ENCODE data around the gene RCSD1.

The RCSD1 gene

GRCh38 chr1:167643441-167643840 lies 13.4 kb downstream of the RCSD1 start:
- DNase-seq, result no peak

DNA sequence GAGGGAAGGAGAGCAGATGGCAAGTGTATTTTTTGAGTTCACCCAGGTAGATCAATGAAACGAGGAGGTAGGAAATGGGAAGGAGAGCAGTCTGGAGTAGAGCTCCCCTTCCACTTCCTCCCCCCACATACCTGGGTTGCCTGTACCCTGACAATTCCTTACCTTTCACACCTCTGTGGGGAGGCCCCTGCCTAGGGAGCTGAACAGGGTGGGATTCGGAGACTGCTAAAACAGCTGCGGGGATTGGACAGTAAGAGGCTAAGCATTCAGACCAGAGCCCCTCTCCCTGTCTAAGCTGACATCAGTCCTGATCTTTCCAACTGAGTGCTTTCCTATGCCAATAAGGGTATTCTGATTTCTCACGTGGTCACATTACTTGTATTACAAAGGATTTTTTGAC lies 14.5 kb downstream of the RCSD1 start:
- no peak for DNase-seq

DNA sequence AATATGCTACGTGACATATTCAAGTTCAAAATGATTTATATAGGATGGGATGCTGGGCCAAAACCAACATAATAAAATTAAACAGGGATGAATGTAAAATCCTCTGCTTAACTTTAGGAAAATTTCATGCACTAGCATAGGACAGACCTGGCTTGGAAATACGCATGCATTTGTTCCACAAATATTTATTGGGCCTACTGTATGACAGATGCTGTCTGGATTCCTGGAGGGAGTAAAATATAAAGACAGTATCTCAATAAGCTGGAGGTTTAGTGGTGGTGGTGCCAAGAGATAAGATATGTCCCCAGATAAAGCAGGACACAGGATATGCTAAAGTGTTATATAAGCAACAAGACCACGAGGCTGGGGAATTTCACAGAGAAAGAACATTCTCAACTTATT lies 15.1 kb downstream of the RCSD1 start:
- DNase-seq, result no peak

DNA sequence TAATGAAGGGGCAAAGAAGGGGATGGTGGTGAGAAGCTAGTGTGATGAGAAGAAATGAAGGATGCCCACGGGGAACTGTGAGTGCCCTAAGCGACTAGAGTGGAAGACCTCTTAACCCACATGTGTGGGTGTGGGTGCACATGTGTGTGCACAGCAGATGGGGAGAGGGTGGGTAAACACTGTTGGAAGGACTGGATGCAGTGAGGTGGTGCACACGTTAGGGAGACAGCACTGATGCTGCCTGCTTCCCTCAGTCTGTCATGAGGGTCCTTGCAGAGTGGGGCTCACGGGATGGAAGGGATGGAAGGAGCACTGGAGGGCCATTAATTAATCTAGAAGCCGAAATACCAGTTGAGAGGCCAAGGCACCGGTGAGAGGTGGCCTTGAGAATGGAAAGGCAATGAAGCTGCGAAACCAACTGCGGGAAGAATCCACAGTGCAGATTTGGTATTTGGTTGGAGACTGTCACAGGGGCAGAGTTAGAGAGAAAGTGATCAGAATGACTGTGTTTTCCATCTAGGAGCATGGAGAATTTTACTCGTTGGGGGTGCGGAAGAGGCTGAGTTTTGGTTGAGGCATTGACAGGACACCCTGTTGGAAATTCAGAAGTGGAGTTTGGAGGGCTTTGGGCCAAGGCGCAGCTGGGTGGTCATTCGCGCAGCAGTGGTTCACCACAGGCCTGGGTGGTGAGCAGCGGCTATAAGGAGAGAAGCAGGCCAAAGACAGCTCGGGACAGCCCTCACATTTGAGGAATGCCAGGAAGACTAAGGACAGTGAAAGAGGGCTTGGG lies 15.8 kb downstream of the RCSD1 start:
- no peak for DNase-seq

DNA sequence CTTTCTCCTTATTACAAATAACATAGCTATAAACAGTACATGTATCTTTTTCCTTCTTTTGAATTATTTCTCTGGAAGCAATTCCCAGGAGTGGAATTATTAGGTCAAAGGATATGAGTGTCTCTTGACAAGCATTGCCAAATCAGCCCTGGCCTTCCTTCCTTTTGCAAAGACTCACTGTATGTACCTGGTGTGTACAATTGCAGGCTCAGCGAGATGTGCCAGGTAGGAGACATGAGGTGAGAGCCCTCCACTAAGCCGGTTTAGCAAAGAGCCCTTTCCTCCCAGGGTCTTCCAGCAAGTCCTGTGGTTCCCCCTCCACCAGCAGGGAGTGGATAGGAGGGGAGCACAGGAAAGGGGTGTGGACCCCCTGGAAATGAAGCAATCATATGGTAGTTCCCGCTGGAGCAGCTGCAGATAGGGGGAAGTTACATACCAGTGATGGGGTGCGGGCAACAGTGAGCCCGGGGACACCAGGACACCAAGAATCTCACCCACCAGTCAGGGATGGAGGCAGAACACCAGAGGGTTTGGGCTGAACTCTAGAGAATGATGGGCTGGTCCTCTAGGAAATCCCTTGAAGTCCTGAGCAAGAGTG lies 18.3 kb downstream of the RCSD1 start:
- DNase-seq, result no peak

- no peak for DNase-seq
These were observed 19.1 kb downstream of the RCSD1 start for GRCh38 chr1:167648978-167649744.

DNA sequence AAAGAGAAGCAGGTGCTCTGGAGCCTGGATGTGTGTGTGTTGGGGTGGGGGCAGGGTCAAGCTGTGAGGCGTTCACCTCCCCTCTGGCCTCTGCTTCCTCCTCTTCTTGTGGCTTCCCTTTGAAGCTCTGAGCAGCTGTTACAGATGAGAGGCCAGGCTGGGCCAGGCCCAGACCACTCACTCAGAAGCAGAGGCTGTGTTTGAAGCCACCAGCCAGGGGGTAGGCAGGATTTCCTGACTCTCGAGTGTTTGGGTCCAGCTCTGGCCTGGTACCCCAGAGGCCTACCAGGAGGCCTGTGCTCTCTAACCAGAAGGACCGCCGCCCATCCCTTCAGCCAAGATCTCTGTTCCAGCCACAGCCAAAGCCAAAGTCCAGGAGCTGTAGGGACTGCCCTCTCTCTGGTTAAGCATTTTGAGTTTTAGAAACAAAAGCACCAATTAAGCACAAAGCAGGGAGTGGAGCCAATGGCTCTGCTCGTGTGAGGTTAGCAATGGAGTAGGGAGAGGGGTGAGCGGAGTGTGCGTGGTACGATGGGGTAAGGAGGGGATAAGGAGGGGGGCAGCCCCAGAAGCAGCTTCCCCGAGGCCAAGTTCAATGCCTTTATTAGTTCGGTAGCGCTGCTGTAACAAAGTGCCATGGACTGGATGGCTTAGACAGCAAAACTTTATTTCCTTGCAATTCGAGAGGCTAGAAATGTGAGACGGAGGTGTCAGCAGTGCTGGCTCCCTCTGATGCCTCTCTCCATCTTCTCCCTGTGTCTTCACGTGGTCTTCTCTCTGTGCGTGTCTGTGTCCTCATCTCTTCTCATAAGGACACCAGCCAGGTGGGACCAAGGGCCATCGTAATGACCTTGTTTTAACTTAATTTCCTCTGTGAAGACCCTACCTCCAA lies 20.5 kb downstream of the RCSD1 start:
- no peak for DNase-seq

- no peak for DNase-seq
These were observed 21.2 kb downstream of the RCSD1 start for GRCh38 chr1:167651161-167651693.

DNA sequence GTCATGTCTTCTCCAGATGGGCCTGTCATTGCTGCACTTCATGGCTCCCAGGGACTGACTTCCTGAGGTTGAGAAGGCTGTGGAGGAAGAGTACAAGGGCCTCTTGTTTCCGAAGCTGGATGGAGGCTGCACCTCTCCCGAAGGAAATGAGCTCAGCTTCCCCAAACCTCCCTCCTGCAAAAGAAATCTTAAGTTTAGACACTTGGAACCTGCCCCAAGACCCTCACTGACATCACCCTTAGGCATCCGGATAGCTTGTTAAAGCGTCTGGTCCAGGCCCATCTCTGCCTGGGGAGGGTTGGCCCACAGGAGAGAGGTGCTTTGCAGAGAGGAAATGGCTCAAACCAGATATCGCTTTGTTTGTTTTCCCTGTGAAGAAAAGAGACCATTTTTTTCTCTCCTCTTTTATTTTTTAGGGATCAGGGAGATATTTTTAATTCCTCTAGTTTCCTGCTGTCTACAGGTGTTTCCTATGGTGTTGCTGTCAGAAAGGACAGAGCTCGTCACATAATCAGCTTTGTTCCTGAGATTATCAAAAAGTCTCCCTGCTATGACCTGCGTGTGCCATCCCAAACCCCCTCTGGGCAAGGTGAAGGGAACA lies 25.0 kb downstream of the RCSD1 start:
- DNase-seq, result no peak

DNA sequence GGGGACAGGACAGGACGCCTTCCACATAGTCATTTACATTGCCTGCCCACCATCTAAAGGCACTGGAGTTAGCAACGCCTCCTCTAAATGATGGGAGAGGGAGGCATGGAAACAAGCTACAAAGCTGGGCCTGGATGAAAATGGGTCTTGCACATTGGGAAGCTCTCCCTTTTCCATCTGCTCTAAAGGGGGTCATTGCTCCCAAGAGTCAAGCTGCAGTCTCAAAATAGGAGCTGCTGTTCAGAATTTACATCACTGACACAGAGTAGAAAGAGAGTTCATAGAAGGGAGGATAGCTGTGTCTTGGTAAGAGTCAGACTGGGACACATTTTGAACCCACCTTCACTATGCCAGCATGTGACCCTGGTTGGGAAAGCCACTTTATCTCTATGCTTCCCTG lies 26.6 kb downstream of the RCSD1 start:
- DNase-seq, result no peak

DNA sequence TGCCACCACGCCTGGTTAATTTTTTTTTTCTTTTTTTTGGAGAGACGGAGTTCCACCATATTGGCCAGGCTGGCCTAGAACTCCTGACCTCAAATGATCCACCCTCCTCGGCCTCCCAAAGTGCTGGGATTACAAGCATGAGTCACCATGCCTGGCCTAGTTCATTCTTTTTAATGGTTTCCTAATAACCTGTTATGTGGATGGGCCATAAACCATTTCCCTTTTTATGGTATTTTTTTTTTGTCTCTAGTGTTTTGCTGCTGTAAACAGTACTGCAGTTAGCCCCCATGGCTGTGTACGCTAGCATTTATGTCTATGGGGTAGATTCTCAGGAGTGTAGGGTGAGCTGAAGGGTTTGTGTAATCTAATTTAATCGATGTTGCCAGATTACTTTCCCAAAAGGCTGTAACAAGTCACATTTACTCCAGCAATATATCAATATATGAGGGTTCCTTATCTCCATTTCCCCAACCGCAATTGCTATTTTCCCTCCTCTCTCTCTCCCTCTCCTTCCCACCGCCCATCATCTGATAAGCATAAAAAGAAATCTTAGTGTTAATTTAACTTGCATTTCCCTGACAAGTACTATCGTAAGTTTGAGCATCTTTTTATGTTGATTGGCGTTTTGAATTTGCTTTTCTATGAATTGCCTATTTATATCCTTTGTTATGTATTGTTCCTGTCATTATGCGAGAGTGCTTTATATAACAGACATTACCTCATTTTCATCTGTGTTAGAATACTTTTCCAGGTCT lies 28.7 kb downstream of the RCSD1 start:
- DNase-seq, result no peak

DNA sequence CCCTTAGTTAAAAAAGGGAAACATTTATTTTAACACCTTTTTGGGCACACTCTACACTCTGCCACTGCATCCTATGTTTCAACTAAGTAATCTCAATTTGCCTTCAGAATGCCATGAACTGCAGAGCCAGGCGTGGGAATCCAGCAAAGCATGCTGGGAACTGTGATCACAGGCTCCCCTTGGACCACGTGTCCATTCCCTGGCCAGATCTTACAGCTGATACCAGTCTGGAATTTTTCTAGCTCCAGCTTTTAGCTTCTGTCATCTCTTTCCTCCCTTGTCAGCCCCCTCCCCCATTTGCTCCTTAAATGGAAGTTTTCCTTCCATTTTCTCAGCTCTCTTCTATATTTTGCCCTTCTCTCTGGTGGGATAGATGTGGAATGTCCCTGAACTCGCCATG lies 29.4 kb downstream of the RCSD1 start:
- no peak for DNase-seq

DNA sequence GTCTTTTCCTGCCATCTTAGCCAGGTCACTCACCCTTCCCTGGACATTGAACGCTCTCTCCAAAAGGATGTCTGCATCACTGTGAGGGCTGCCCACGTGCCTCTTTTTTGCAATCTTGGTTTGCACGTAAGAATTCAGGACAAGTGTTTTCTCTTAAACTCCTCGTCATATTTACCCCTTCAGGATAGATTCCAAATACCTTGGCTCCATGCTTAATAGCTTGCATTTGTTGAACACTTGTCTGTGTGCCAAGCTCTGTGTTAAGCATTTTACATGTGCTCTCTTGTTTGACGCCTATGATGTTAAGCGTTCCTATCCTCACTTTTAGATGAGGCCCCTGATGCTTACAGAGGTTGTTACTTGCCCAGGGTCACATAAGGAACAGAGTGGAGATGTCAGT lies 29.8 kb downstream of the RCSD1 start:
- no peak for DNase-seq

- no peak for DNase-seq
These were observed 31.7 kb downstream of the RCSD1 start for GRCh38 chr1:167661527-167662426.

- no peak for DNase-seq
These were observed 33.2 kb downstream of the RCSD1 start for GRCh38 chr1:167663002-167663772.

DNA sequence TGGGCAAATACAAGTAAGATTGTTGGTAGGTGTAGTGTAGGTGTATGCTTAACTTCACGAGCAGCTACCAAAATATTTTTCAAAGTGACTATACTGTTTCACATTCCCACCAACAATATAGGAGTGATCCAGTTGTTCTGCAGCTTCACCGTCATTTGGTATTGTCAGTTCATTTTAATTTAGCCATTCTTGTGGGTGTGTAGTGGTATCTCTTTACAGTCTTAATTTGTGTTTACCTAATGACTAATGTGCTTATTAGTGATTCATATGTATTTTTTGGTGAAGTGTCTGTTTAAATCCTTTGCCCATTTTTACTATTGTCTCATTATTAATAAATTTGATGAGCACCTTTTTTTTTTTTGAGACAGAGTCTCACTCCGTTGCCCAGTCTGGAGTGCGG lies 35.4 kb downstream of the RCSD1 start:
- DNase-seq, result no peak

DNA sequence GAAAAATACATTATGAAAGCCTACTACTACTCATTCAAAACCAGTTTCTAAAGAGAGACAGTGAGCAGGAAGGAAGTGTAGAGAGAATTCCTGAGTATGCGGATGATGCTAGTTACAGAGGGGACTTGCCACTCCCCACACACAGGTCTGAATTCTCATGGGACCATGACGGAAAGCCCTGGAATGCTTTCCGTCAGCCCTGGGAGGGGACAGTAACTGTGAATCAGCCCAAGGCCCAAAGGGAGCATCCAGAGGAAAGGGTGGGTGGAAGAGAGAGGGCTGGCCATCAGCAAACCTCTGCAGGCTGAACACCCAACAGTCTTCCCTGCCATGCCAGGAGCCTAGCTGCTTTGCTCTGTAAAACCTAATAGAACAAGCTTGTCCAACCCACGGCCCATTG lies 36.4 kb downstream of the RCSD1 start:
- DNase-seq, result no peak

- DNase-seq, result no peak
These were observed 37.5 kb downstream of the RCSD1 start for GRCh38 chr1:167667536-167667935.

- DNase-seq, result no peak
These were observed 38.1 kb downstream of the RCSD1 start for GRCh38 chr1:167668108-167668507.

Measured in activated T-cell treated with anti-CD3 and anti-CD28 coated beads, Interleukin-2, amount 50 U/mL, for 1 hour (primary cell).